ENCODE measurements around the gene KCNIP4. TPM values are rescaled to one million over a fixed set of nuclear protein-coding genes. Genes with fewer than 3 reads are reported as not detected.

The KCNIP4 gene
- total RNA-seq, 1 donor from 2014 or later, result not detected

GRCh38 chr4:20997886-20998285, 950.7 kb downstream of the KCNIP4 start:
- no peak overlapping the region for H3K4me3 ChIP-seq
- no peak for DNase-seq
- intact Hi-C loops (cut with DNase I), result no loop called here
- no peak for ATAC-seq
- no peak for TF ChIP-seq CTCF (IDR thresholded peaks at IDR 0.05)
- no peaks in the 10 kb centered on the region for H3K4me1 ChIP-seq
- H3K27me3 ChIP-seq, result no peaks in the 10 kb centered on the region
- H3K27ac ChIP-seq, result no peak overlapping the region
- H3K9me3 ChIP-seq, result no peaks in the 10 kb centered on the region
- no peaks in the 10 kb centered on the region for H3K36me3 ChIP-seq

GRCh38 chr4:20995610-20996009, 953.0 kb downstream of the KCNIP4 start:
- TF ChIP-seq CTCF (IDR thresholded peaks at IDR 0.05), result no peak
- ATAC-seq (no peak), DNase-seq (no peak)
- Histone ChIP-seq H3K9me3 (no peaks in the 10 kb centered on the region), H3K36me3 (no peaks in the 10 kb centered on the region), H3K27me3 (no peaks in the 10 kb centered on the region), H3K4me3 (no peak overlapping the region), H3K4me1 (no peaks in the 10 kb centered on the region), H3K27ac (no peak overlapping the region)
- intact Hi-C loops (cut with DNase I), result no loop called here

- H3K36me3 ChIP-seq, result no peaks in the 10 kb centered on the region
- no peak overlapping the region for H3K27ac ChIP-seq
- H3K4me1 ChIP-seq, result no peaks in the 10 kb centered on the region
- no peak for DNase-seq
- no peak for ATAC-seq
- intact Hi-C loops (cut with DNase I), result no loop called here
- no peaks in the 10 kb centered on the region for H3K9me3 ChIP-seq
- H3K27me3 ChIP-seq, result no peaks in the 10 kb centered on the region
- no peak overlapping the region for H3K4me3 ChIP-seq
- no peak for TF ChIP-seq CTCF (IDR thresholded peaks at IDR 0.05)
These were observed 953.6 kb downstream of the KCNIP4 start for GRCh38 chr4:20995015-20995414.

- H3K36me3 ChIP-seq, result no peaks in the 10 kb centered on the region
- no peak overlapping the region for H3K27ac ChIP-seq
- intact Hi-C loops (cut with DNase I), result no loop called here
- H3K27me3 ChIP-seq, result no peaks in the 10 kb centered on the region
- ATAC-seq (no peak), DNase-seq (no peak)
- TF ChIP-seq CTCF (IDR thresholded peaks at IDR 0.05), result no peak
- no peaks in the 10 kb centered on the region for H3K9me3 ChIP-seq
- H3K4me3 ChIP-seq, result no peak overlapping the region
- no peaks in the 10 kb centered on the region for H3K4me1 ChIP-seq
These were observed 956.6 kb downstream of the KCNIP4 start for GRCh38 chr4:20992002-20992401.

GRCh38 chr4:20987191-20987590, 961.4 kb downstream of the KCNIP4 start:
- no peak for DNase-seq
- TF ChIP-seq CTCF (IDR thresholded peaks at IDR 0.05), result no peak

GRCh38 chr4:20984576-20984836, 964.1 kb downstream of the KCNIP4 start:
- Histone ChIP-seq H3K36me3 (no peaks in the 10 kb centered on the region), H3K4me1 (no peaks in the 10 kb centered on the region), H3K27me3 (peaks cover 25% of the 10 kb centered on the region), H3K4me3 (no peak overlapping the region), H3K9me3 (no peaks in the 10 kb centered on the region), H3K27ac (no peak overlapping the region)
- DNase-seq, result no peak
- no peak for TF ChIP-seq CTCF (IDR thresholded peaks at IDR 0.05)
- no peak for ATAC-seq
- intact Hi-C loops (cut with DNase I), result no loop called here

More at GRCh38 chr4:20987191-20987590, 961.4 kb downstream of the KCNIP4 start:
- Histone ChIP-seq H3K4me1 (no peaks in the 10 kb centered on the region), H3K9me3 (no peaks in the 10 kb centered on the region), H3K27ac (no peak overlapping the region), H3K27me3 (peaks cover 22% of the 10 kb centered on the region), H3K4me3 (no peak overlapping the region), H3K36me3 (no peaks in the 10 kb centered on the region)
- ATAC-seq, result no peak
- intact Hi-C loops (cut with DNase I), result no loop called here

Data from upper lobe of right lung (tissue), 1 donor.